ENCODE measurements around the gene SDE2.
"Not testable (repeated sequence)": the region's sequence is repeated elsewhere in the genome, so short reads cannot be mapped to it uniquely, and the experiment has no call there.

SDE2 gene

GRCh38 chr1:226006686-226007085, 7.5 kb upstream of the SDE2 start:
- DNase-seq = no peak

- DNase-seq = no peak
Measured at GRCh38 chr1:226004396-226004795, 5.3 kb upstream of the SDE2 start.

GRCh38 chr1:226003502-226004170, 4.5 kb upstream of the SDE2 start:
- DNase-seq = no peak

GRCh38 chr1:226002667-226003501, 3.7 kb upstream of the SDE2 start:
- peak in 6 of 56 donors; percentile 5 to 51 (median 20) for DNase-seq

GRCh38 chr1:226001963-226002666, 3.0 kb upstream of the SDE2 start:
- DNase-seq = peak in 33 of 56 donors; percentile 4 to 77 (median 34)

GRCh38 chr1:226001088-226001487, 1.9 kb upstream of the SDE2 start:
- DNase-seq = no peak

GRCh38 chr1:226000493-226001081, 1.4 kb upstream of the SDE2 start:
- DNase-seq = not testable (repeated sequence)

- peak in 2 of 56 donors; percentile 39 to 48 for DNase-seq
Measured at GRCh38 chr1:225999912-226000337, 782 bp upstream of the SDE2 start.

- DNase-seq = no peak
Measured at GRCh38 chr1:225998560-225999226, 450 bp downstream of the SDE2 start.

GRCh38 chr1:225996946-225997545, 2.1 kb downstream of the SDE2 start:
- no peak for DNase-seq

- no peak for DNase-seq
Measured at GRCh38 chr1:225995919-225996864, 3.0 kb downstream of the SDE2 start.

GRCh38 chr1:225990705-225991464, 8.3 kb downstream of the SDE2 start:
- no peak for DNase-seq

- no peak for DNase-seq
Measured at GRCh38 chr1:225987491-225988316, 11.4 kb downstream of the SDE2 start.

GRCh38 chr1:225981714-225982113, 17.4 kb downstream of the SDE2 start:
- DNase-seq = no peak

- DNase-seq = no peak
Measured at GRCh38 chr1:225980005-225980836, 18.9 kb downstream of the SDE2 start.

- no peak for DNase-seq
Measured at GRCh38 chr1:225979421-225979820, 19.7 kb downstream of the SDE2 start.
